GM10266 (cell line): ENCODE data around the gene DNAH17.

Source experiments
- DNase-seq: peaks from one replicate; pipeline ENCODE4 v3.0.0; 2012; ENCODE audit errors: extremely low spot score
- CTCF ChIP-seq: IDR thresholded peaks from 2 replicates; pipeline ENCODE4 v1.5.1; 2012; ENCODE audit warnings: mild to moderate bottlenecking, low read depth; ENCODE audit not compliant: control insufficient read depth, insufficient read depth; ENCODE audit errors: missing control alignments

Gene DNAH17

GRCh38 chr17:78577296-78577695 lies at the start of gene DNAH17:
DNAH17 (minus strand) TSS chr17:78577396; CDS start chr17:78575057, 2,339 bp downstream.
- TF ChIP-seq CTCF, result no peak
- no peak for DNase-seq

GRCh38 chr17:78624324-78625151 lies 47.3 kb upstream of the DNAH17 start:
- DNase-seq, result no peak
- TF ChIP-seq CTCF, result no peak

- TF ChIP-seq CTCF, result no peak
- DNase-seq, result no peak
These were observed 46.3 kb upstream of the DNAH17 start for GRCh38 chr17:78623541-78623940.

GRCh38 chr17:78622491-78623265 lies 45.5 kb upstream of the DNAH17 start:
- no peak for DNase-seq
- TF ChIP-seq CTCF, result no peak

- no peak for DNase-seq
- TF ChIP-seq CTCF, result no peak
These were observed 44.7 kb upstream of the DNAH17 start for GRCh38 chr17:78621720-78622490.

GRCh38 chr17:78620099-78620498 lies 42.9 kb upstream of the DNAH17 start:
- no peak for DNase-seq
- TF ChIP-seq CTCF, result no peak
